Activated CD8-positive, alpha-beta T cell treated with anti-CD3 and anti-CD28 coated beads, Interleukin-2, amount 10 ng/mL, durations not matched to agents 7 days and 5 days (primary cell): ENCODE measurements around the gene VBP1. TPM values are rescaled to one million over a fixed set of nuclear protein-coding genes. Genes with fewer than 3 reads are reported as not detected.
A peak's percentile ranks its signal among the peaks of the same experiment; 100 is the strongest.

Source experiments
- ATAC-seq: fragments of 150-1000 bp; cut with Tn5 transposase; one replicate; pipeline ENCODE4 v1.10.0; 2021; ENCODE audit warnings: moderate library complexity
- CTCF ChIA-PET: fragments of 350-600 bp; sonication (Branson Sonifier 250); formaldehyde crosslinking; loops from one replicate; lab custom pipeline; 2021; ENCODE audit warnings: antibody characterized with exemption; lab: Charles Lee
- POLR2A ChIA-PET: fragments of 350-600 bp; sonication (Branson Sonifier 250); formaldehyde crosslinking; loops from one replicate; lab custom pipeline; 2021; ENCODE audit warnings: antibody characterized with exemption; lab: Charles Lee
- DNase-seq: peaks from one replicate; pipeline ENCODE4 v3.0.0-alpha.2; 2020
- H3K27ac Mint-ChIP-seq: one replicate; pipeline ENCODE4 v1.8.0; 2021; ENCODE audit warnings: mild to moderate bottlenecking, mixed read lengths
- H3K27me3 Mint-ChIP-seq: one replicate; pipeline ENCODE4 v1.8.0; 2021; ENCODE audit warnings: low read depth, mixed read lengths
- H3K36me3 Mint-ChIP-seq: one replicate; pipeline ENCODE4 v1.8.0; 2021; ENCODE audit warnings: low read depth, mixed read lengths
- H3K4me1 Mint-ChIP-seq: one replicate; pipeline ENCODE4 v1.8.0; 2021; ENCODE audit warnings: low read depth, mixed read lengths
- H3K4me3 Mint-ChIP-seq: one replicate; pipeline ENCODE4 v1.8.0; 2021; ENCODE audit warnings: mild to moderate bottlenecking, mixed read lengths
- H3K9me3 Mint-ChIP-seq: one replicate; pipeline ENCODE4 v1.8.0; 2022; ENCODE audit warnings: mixed read lengths; ENCODE audit not compliant: insufficient read depth
- total RNA-seq, 2 experiments: library from RNA; stranded (reverse); gene quantifications; one replicate each; pipeline ENCODE4 v1.2.3, GENCODE V29; 2021

VBP1 gene
- total RNA-seq, 2 experiments from 2014 or later, result 64.2 to 65.1 TPM

- no peak overlapping the region for H3K4me3 Mint-ChIP-seq
- H3K27me3 Mint-ChIP-seq, result no peaks in the 10 kb centered on the region
- ChIA-PET POLR2A (interaction anchor here (1.4 kb wide), 1 partner anchor 9 kb away, joined by 5 read pairs; no protein-coding TSS in a partner anchor), CTCF (interaction anchor here (2.3 kb wide), 1 partner anchor 9 kb away, joined by 8 read pairs; the partner anchor contains the start of gene VBP1)
- peaks cover 51% of the 10 kb centered on the region for H3K36me3 Mint-ChIP-seq
- DNase-seq (no peak), ATAC-seq (no peak)
- no peaks in the 10 kb centered on the region for H3K9me3 Mint-ChIP-seq
- no peak overlapping the region for H3K27ac Mint-ChIP-seq
- no peaks in the 10 kb centered on the region for H3K4me1 Mint-ChIP-seq
Observed at GRCh38 chrX:155225774-155226173, 9.5 kb downstream of the VBP1 start.

- Mint-ChIP-seq H3K27me3 (no peaks in the 10 kb centered on the region), H3K4me3 (no peak overlapping the region), H3K27ac (no peak overlapping the region), H3K36me3 (peaks cover 44% of the 10 kb centered on the region), H3K4me1 (peaks cover 5% of the 10 kb centered on the region), H3K9me3 (no peaks in the 10 kb centered on the region)
- ChIA-PET CTCF (no interaction called here), POLR2A (no interaction called here)
- DNase-seq (no peak), ATAC-seq (no peak)
Observed at GRCh38 chrX:155231163-155231562, 14.9 kb downstream of the VBP1 start.

- CTCF ChIA-PET, result no interaction called here
- Mint-ChIP-seq H3K4me1 (peaks cover 4% of the 10 kb centered on the region), H3K4me3 (no peak overlapping the region), H3K27ac (no peak overlapping the region), H3K27me3 (no peaks in the 10 kb centered on the region), H3K9me3 (no peaks in the 10 kb centered on the region), H3K36me3 (peaks cover 44% of the 10 kb centered on the region)
- DNase-seq (no peak), ATAC-seq (no peak)
- POLR2A ChIA-PET, result no interaction called here
Observed at GRCh38 chrX:155235891-155236290, 19.6 kb downstream of the VBP1 start.

GRCh38 chrX:155237719-155238118, 21.5 kb downstream of the VBP1 start:
- Mint-ChIP-seq H3K9me3 (no peaks in the 10 kb centered on the region), H3K27me3 (no peaks in the 10 kb centered on the region), H3K36me3 (peaks cover 37% of the 10 kb centered on the region), H3K27ac (no peak overlapping the region), H3K4me3 (no peak overlapping the region), H3K4me1 (no peaks in the 10 kb centered on the region)
- no peak for DNase-seq
- CTCF ChIA-PET, result interaction anchor here (0.6 to 0.9 kb wide), 2 partner anchors 21 to 61 kb away, joined by 3 read pairs; partner anchors contain the start of gene VBP1
- no peak for ATAC-seq
- POLR2A ChIA-PET, result no interaction called here

GRCh38 chrX:155242300-155242699, 26.0 kb downstream of the VBP1 start:
- Mint-ChIP-seq H3K4me3 (no peak overlapping the region), H3K4me1 (no peaks in the 10 kb centered on the region), H3K27ac (no peak overlapping the region), H3K27me3 (no peaks in the 10 kb centered on the region), H3K9me3 (no peaks in the 10 kb centered on the region), H3K36me3 (peaks cover 17% of the 10 kb centered on the region)
- ATAC-seq (no peak), DNase-seq (no peak)
- POLR2A ChIA-PET, result no interaction called here
- CTCF ChIA-PET, result no interaction called here

- CTCF ChIA-PET, result no interaction called here
- POLR2A ChIA-PET, result no interaction called here
- H3K4me3 Mint-ChIP-seq, result no peak overlapping the region
- H3K27me3 Mint-ChIP-seq, result no peaks in the 10 kb centered on the region
- no peak overlapping the region for H3K27ac Mint-ChIP-seq
- no peaks in the 10 kb centered on the region for H3K4me1 Mint-ChIP-seq
- no peaks in the 10 kb centered on the region for H3K9me3 Mint-ChIP-seq
- ATAC-seq (no peak), DNase-seq (no peak)
- no peaks in the 10 kb centered on the region for H3K36me3 Mint-ChIP-seq
Observed at GRCh38 chrX:155246748-155247147, 30.5 kb downstream of the VBP1 start.

GRCh38 chrX:155247497-155247896, 31.2 kb downstream of the VBP1 start:
- Mint-ChIP-seq H3K4me3 (no peak overlapping the region), H3K27ac (no peak overlapping the region), H3K4me1 (no peaks in the 10 kb centered on the region), H3K27me3 (no peaks in the 10 kb centered on the region), H3K9me3 (no peaks in the 10 kb centered on the region), H3K36me3 (no peaks in the 10 kb centered on the region)
- POLR2A ChIA-PET, result no interaction called here
- no peak for ATAC-seq
- no peak for DNase-seq
- CTCF ChIA-PET, result no interaction called here

- Mint-ChIP-seq H3K9me3 (no peaks in the 10 kb centered on the region), H3K36me3 (no peaks in the 10 kb centered on the region), H3K27me3 (no peaks in the 10 kb centered on the region), H3K27ac (no peak overlapping the region), H3K4me1 (no peaks in the 10 kb centered on the region), H3K4me3 (no peak overlapping the region)
- ATAC-seq, result no peak
- POLR2A ChIA-PET, result no interaction called here
- DNase-seq, result no peak
- CTCF ChIA-PET, result no interaction called here
Observed at GRCh38 chrX:155251391-155251790, 35.1 kb downstream of the VBP1 start.

GRCh38 chrX:155259752-155260151, 43.5 kb downstream of the VBP1 start:
- POLR2A ChIA-PET, result no interaction called here
- ATAC-seq, result no peak

GRCh38 chrX:155262970-155263754, 46.9 kb downstream of the VBP1 start:
- H3K27ac Mint-ChIP-seq, result peak overlapping the region; percentile 77
- peaks cover 6% of the 10 kb centered on the region for H3K36me3 Mint-ChIP-seq
- H3K27me3 Mint-ChIP-seq, result no peaks in the 10 kb centered on the region
- DNase-seq, result no peak
- ATAC-seq, result peak; percentile 42
- H3K9me3 Mint-ChIP-seq, result no peaks in the 10 kb centered on the region
- POLR2A ChIA-PET, result interaction anchor here (0.6 to 1.2 kb wide), 2 partner anchors 46 to 236 kb away, joined by 3 read pairs; partner anchors contain the start of gene FUNDC2
- CTCF ChIA-PET, result interaction anchor here (1.3 kb wide), 2 partner anchors 46 to 214 kb away, joined by 3 to 4 read pairs; no protein-coding TSS in a partner anchor
- peaks cover 24% of the 10 kb centered on the region for H3K4me1 Mint-ChIP-seq
- peak overlapping the region; percentile 84 for H3K4me3 Mint-ChIP-seq

More at GRCh38 chrX:155259752-155260151, 43.5 kb downstream of the VBP1 start:
- CTCF ChIA-PET, result no interaction called here
- H3K27me3 Mint-ChIP-seq, result no peaks in the 10 kb centered on the region
- H3K4me1 Mint-ChIP-seq, result peaks cover 23% of the 10 kb centered on the region
- no peak for DNase-seq
- peaks cover 6% of the 10 kb centered on the region for H3K36me3 Mint-ChIP-seq
- H3K9me3 Mint-ChIP-seq, result no peaks in the 10 kb centered on the region
- no peak overlapping the region for H3K27ac Mint-ChIP-seq
- no peak overlapping the region for H3K4me3 Mint-ChIP-seq

GRCh38 chrX:155263854-155264628, 47.8 kb downstream of the VBP1 start, which contains the start of gene RAB39B:
RAB39B (minus strand) TSS chrX:155264491; CDS start chrX:155264288, 203 bp downstream.
- Mint-ChIP-seq H3K9me3 (no peaks in the 10 kb centered on the region), H3K27ac (peak within 1 kb of the TSS; percentile 77), H3K4me3 (peak within 1 kb of the TSS; percentile 84), H3K27me3 (no peaks in the 10 kb centered on the region), H3K36me3 (peaks cover 6% of the 10 kb centered on the region), H3K4me1 (peaks cover 24% of the 10 kb centered on the region)
- ChIA-PET CTCF (interaction anchor here (1.3 kb wide), 2 partner anchors 47 to 215 kb away, joined by 3 to 4 read pairs; no protein-coding TSS in a partner anchor), POLR2A (interaction anchor here (0.6 to 1.2 kb wide), 2 partner anchors 47 to 237 kb away, joined by 3 read pairs; partner anchors contain the start of gene FUNDC2)
- ATAC-seq (peak; percentile 95), DNase-seq (peak; percentile 81)
